Colonic mucosa (tissue), 4 donors: ENCODE data around the gene MEI1. TPM values are rescaled to one million over a fixed set of nuclear protein-coding genes. Genes with fewer than 3 reads are reported as not detected.
"Not testable (repeated sequence)": the region's sequence is repeated elsewhere in the genome, so short reads cannot be mapped to it uniquely, and the experiment has no call there.

Experiments used
- DNase-seq: peaks from one replicate; pipeline ENCODE4 v3.0.0-alpha.2; 2020
- H3K27ac ChIP-seq: fragments of 200-600 bp; one replicate; pipeline ENCODE4 v1.8.0; 2021
- H3K27me3 ChIP-seq: fragments of 200-600 bp; one replicate; pipeline ENCODE4 v1.8.0; 2021
- H3K36me3 ChIP-seq: fragments of 200-600 bp; one replicate; pipeline ENCODE4 v1.8.0; 2021
- H3K4me1 ChIP-seq: fragments of 200-600 bp; one replicate; pipeline ENCODE4 v1.8.0; 2021; ENCODE audit warnings: mild to moderate bottlenecking
- H3K4me3 ChIP-seq: fragments of 200-600 bp; one replicate; pipeline ENCODE4 v1.8.0; 2021
- H3K9ac ChIP-seq, 2 donors: one replicate each; pipeline ENCODE4 v1.7.0; 2013; ENCODE audit warnings: control low read depth in 2 of 2, low read depth in 2 of 2, low read length in 2 of 2
- H3K9me3 ChIP-seq: fragments of 200-600 bp; one replicate; pipeline ENCODE4 v1.8.0; 2021
- CTCF ChIP-seq: fragments of 200-600 bp; IDR thresholded peaks from one replicate; pipeline ENCODE4 v1.8.0; 2022; ENCODE audit warnings: antibody characterized with exemption, mild to moderate bottlenecking
- intact Hi-C: fragments of 100-400 bp; cut with DNase I; formaldehyde crosslinking; loops from one replicate; pipeline ENCODE4 v1.14.1; 2022
- total RNA-seq, 2 donors: library from RNA; stranded (reverse); fragmentation: NEBNext Ultra II Directional in 1 of 2; extraction: Animal tissue kit (Norgen Biotek cat#: 25700) in 1 of 2; gene quantifications; one replicate each; pipeline ENCODE4 v1.2.1, GENCODE V29; 2021
- donor health status: healthy.
- donor health status: DM: no; HTN: no; CAD: no.
- donor health status: DM: no; HTN: no; CAD: no.

MEI1 gene
- total RNA-seq, 2 donors from 2014 or later: 1.8 to 1.9 TPM

GRCh38 chr22:41683052-41683451, 16.3 kb upstream of the MEI1 start:
- H3K9ac ChIP-seq: no peak overlapping the region

DNA sequence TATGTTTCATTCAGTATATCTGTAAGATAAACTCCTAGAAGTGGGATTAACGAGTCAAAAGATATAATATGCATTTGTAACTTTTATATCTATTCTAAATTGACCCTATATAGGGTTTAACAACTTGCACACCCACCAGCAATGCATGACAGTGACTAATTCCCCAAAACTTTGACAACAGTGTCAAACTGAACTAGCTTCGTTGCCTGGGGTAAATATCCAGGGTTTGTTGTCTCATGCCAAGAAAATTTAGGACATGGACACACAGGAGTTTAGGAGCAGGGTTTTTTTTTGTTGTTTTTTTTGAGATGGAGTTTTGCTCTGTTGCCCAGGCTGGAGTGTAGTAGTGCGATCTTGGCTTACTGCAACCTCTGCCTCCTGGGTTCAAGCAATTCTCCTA, 15.7 kb upstream of the MEI1 start:
- no peak for DNase-seq
- Histone ChIP-seq H3K27ac (no peak overlapping the region), H3K27me3 (no peaks in the 10 kb centered on the region), H3K4me3 (no peak overlapping the region), H3K4me1 (peaks cover 5% of the 10 kb centered on the region), H3K9me3 (no peaks in the 10 kb centered on the region), H3K36me3 (peaks cover 9% of the 10 kb centered on the region), H3K9ac (no peak overlapping the region)
- intact Hi-C loops: no loop called here
- no peak for TF ChIP-seq CTCF

More at GRCh38 chr22:41683052-41683451, 16.3 kb upstream of the MEI1 start:
- Histone ChIP-seq H3K27ac (peak overlapping the region; percentile 68), H3K36me3 (peaks cover 9% of the 10 kb centered on the region), H3K4me1 (peaks cover 5% of the 10 kb centered on the region), H3K4me3 (peak overlapping the region; percentile 44), H3K9me3 (no peaks in the 10 kb centered on the region), H3K27me3 (no peaks in the 10 kb centered on the region)
- DNase-seq: no peak
- TF ChIP-seq CTCF: no peak
- intact Hi-C loops: no loop called here

- Histone ChIP-seq H3K9ac (no peak overlapping the region), H3K4me3 (no peak overlapping the region), H3K27ac (no peak overlapping the region), H3K27me3 (no peaks in the 10 kb centered on the region), H3K36me3 (peaks cover 9% of the 10 kb centered on the region), H3K4me1 (peaks cover 5% of the 10 kb centered on the region), H3K9me3 (no peaks in the 10 kb centered on the region)
- DNase-seq: no peak
- intact Hi-C loops: no loop called here
- TF ChIP-seq CTCF: no peak
Measured at GRCh38 chr22:41684194-41684593, 15.1 kb upstream of the MEI1 start.

- H3K4me1 ChIP-seq, H3K27me3 ChIP-seq, H3K4me3 ChIP-seq, H3K9ac ChIP-seq, H3K27ac ChIP-seq, DNase-seq, H3K36me3 ChIP-seq, H3K9me3 ChIP-seq, intact Hi-C loops: not testable (repeated sequence)
Measured at GRCh38 chr22:41686890-41687289, 12.4 kb upstream of the MEI1 start.

- no peak for DNase-seq
- Histone ChIP-seq H3K4me3 (peak overlapping the region; percentile 80), H3K27ac (peak overlapping the region; percentile 97), H3K27me3 (no peaks in the 10 kb centered on the region), H3K9ac (peak overlapping the region; percentile 70 to 97), H3K4me1 (peaks cover 5% of the 10 kb centered on the region), H3K9me3 (no peaks in the 10 kb centered on the region), H3K36me3 (no peaks in the 10 kb centered on the region)
- no peak for TF ChIP-seq CTCF
- intact Hi-C loops: no loop called here
Measured at GRCh38 chr22:41687901-41688364, 11.4 kb upstream of the MEI1 start.

GRCh38 chr22:41688365-41689211, 10.7 kb upstream of the MEI1 start, which contains the start of gene SNU13:
Gene SNU13 (minus strand): TSS chr22:41688867. CDS start chr22:41688796, 71 bp downstream.
- TF ChIP-seq CTCF: no peak
- Histone ChIP-seq H3K9me3 (no peaks in the 10 kb centered on the region), H3K36me3 (no peaks in the 10 kb centered on the region), H3K9ac (peak within 1 kb of the TSS; percentile 91 to 97), H3K4me1 (peaks cover 5% of the 10 kb centered on the region), H3K27ac (peak within 1 kb of the TSS; percentile 97), H3K4me3 (peak within 1 kb of the TSS; percentile 80), H3K27me3 (no peaks in the 10 kb centered on the region)
- intact Hi-C loops: no loop called here
- DNase-seq: peak; percentile 95
